Fibroblast of skin of right quadriceps (primary cell): ENCODE results near the gene PJA2.
"Not testable (repeated sequence)": the region's sequence is repeated elsewhere in the genome, so short reads cannot be mapped to it uniquely, and the experiment has no call there.

Source experiments
- DNase-seq: peaks from one replicate; pipeline ENCODE4 v3.0.0-alpha.2; 2013

PJA2 gene

DNA sequence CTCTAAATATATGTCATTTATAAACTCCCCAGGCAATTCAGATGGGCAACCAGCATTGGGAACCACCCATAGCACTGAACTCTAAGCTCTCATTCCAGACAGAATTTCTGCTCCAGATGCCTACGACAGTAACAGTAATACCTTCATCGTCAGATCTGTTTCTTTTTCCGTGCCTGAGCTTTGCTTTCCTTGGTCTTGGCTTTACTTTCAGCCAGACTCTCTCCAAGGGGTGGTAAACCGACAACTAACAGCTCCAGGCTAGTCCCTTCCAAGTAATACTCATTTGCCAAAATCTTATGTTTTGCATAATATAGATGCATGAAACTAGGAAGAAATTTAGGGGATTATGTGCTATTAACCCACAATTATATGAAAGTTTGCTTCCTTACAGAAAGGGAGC is 102.3 kb downstream of the PJA2 start:
- DNase-seq: no peak

DNA sequence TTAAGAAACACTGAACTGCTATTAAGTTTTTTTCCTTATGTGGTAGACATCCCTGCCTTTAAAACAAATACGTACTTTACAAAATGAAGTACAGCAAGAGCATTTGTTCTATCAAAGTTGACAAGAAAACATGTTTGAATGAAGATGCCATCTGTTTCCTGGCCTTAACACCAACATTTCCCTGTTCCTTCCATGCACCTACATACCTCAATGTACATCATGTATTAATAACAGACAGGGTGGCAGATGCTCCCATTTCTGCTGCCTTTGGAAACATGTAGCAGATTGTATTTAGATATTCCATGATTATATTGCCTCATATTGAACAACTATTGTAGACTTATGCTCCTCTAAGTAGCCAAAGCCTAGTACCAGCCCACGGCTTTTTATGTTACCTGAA is 104.4 kb downstream of the PJA2 start:
- DNase-seq: no peak

DNA sequence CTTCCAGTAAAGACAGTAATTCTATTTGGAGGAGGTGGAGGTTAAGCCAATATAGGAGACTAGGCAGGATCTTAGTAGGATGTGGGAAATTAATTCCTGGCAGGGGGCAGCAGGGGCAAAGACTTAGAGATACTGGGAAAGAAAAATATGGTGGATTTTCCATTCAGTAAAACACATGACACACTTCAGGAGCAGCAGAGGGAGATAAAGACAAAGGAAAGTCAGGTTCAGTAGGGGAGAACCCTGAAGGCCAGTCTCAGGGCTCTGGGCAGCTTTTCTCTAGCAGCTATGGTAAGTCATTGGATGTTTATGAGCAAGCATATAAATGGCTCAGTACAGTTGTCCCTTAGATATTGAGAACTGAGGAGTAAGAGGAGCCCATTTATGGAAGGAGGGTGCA is 105.5 kb downstream of the PJA2 start:
- no peak for DNase-seq

DNA sequence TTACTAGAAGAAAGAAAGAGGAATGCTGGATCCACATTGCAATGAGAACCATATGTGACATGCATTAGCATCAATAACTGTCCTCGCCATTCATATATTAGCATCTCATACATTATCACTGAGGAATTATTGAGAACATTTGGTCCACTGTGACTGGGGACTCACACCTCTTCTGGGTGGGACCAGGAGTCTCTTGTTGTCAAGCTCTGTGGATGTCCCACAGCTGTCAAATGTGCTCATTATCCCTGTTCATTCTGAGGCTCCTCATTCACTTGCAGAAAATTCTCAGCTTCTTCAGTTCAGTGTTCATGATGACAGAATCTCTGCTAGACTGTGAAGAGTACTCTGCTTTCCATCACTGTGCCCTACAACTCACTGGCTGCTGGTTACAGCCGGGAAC is 109.4 kb downstream of the PJA2 start:
- DNase-seq: no peak

DNA sequence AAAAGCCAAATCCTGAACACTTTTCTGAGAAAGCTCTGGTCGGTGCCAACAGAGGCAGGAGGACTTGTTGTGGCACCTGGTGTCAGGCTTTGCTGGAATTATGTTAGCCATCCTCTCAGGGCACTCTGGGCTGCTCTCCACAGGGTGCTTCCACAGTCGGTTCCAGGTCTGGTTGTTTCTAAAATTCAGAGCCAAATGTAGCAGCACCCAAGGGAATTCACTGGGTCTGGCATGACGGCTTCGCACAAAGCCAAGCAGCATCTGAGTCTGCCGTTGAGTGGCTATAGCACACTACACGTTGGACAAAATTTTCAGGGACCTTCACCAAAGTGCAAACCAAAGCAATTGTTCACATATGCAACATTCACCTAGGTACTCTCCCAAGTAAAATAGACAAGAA is 110.2 kb downstream of the PJA2 start:
- no peak for DNase-seq

DNA sequence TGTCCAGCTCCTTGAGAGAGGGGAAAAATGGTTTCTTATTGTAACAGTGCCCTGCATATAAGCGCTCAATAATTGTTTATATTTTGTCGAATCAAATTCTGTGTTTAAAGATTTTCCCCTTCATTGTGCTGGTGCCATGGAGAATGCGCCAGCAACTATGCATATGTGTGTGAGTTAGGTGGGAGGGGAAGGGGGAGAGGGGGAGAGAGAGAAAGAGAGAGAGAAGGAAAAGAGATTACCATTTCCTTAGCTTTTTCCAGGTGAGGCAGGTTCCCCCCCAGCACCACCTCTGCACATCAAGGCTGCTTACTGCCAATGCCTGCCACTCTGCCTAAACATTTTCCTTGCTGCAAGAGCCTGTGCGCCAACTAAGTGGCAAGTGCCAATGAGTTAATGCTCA is 111.0 kb downstream of the PJA2 start:
- no peak for DNase-seq

DNA sequence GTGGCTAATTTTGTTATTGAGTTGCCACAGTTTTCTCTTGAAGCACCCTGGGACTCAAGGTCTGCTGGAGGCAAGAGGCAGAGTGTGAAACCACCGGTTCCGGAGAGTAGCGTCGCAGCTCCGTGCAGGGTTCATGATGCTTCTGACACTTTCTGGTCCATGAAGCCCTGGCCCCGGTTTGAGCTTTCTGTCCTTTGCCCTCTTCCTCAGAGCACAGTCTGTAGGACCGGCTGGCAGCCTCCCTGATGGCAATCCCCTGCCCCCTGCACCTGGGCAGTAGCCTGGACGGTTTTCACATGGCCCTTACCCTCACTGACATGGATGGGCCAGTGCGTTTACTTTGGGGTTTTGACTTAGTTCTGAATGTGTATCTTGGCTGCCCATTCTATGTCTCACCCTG is 111.9 kb downstream of the PJA2 start:
- no peak for DNase-seq

DNA sequence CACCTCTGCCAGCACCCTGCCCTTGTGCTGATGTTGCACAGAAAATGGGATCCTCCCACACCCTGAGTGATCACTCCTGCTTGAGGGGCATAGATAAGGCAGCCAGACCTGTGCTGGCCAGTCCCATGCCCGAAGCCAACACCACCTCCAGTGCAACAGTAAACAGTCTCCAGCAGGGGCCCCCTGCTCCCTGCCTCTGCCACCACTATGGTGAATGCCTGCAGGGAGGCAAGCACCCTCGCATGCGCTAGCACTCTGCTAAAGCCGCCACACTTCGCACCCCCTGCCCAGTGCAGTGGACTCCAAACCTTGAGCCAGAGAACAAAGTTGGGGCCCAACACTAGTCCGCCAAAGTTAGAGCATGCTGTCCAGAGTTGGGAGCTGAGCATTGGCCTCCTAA is 118.7 kb downstream of the PJA2 start:
- DNase-seq: no peak

DNA sequence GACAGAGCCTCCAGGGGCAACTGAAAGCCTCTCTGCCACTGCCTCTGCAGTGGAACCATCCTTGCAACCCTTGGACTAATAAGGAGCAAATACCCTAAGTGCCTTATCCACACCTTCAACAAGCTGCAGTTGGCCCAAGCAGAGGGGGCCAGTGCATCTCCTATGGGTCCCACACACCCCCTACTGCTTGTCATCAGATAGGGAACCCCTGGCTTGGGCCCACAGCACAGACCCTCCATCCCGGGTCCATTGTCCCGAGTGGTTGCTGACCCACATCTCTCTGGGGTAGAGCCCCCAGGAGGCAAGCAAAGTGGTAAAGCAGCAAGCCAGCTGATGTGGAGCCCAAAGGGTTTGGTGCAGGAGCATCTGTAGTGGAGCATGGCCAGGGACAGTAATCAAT is 119.5 kb downstream of the PJA2 start:
- no peak for DNase-seq

DNA sequence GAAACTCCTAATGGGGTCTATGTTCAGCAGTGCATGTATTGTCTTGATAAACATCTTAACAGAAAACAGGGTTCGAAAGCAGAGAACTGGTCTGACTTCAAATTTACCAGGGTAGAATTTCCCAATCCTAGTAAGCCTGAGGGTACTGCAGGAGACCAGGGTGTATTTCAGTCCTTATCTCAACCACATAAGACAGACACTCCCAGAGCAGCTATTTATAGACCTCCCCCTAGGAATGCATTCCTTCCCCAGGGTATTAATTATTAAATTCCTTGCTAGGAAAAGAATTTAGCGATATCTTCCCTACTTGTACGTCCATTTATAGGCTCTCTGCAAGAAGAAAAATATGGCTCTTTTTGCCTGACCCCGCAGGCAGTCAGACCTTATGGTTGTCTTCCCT is 123.1 kb downstream of the PJA2 start:
- DNase-seq: not testable (repeated sequence)
